Testis (tissue), 2 donors: ENCODE data around the gene RAD17.

Source experiments
- CTCF ChIP-seq, 3 experiments: fragments of 450-650 bp in 2 of 3; fragments of 200-600 bp in 1 of 3; sonication (generic) in 1 of 3; IDR thresholded peaks; one replicate each; pipeline ENCODE4 v1.5.1; 2016 to 2019; ENCODE audit warnings: antibody characterized with exemption in 3 of 3, mild to moderate bottlenecking in 2 of 3, moderate library complexity in 1 of 3
- POLR2A ChIP-seq: fragments of 450-650 bp; IDR thresholded peaks from one replicate; pipeline ENCODE4 v1.6.1; 2017; ENCODE audit warnings: antibody characterized with exemption, mild to moderate bottlenecking, moderate library complexity

GRCh38 chr5:69431424-69432303 lies 62.0 kb downstream of the RAD17 start:
- no peak for TF ChIP-seq POLR2A
- no peak for TF ChIP-seq CTCF (IDR thresholded peaks at IDR 0.05)
